ENCODE results near the gene LGMN. TPM values are rescaled to one million over a fixed set of nuclear protein-coding genes. Genes with fewer than 3 reads are reported as not detected.

Gene LGMN
- total and polyA plus RNA-seq, 2 experiments from 2014 or later = 60.0 to 83.5 TPM

GRCh38 chr14:92660571-92660970 is 87.9 kb downstream of the LGMN start:
- Histone ChIP-seq H4K20me1 (replicated peaks; ENCODE audit: insufficient read depth) (no peaks in the 10 kb centered on the region), H3K36me3 (ENCODE audit: insufficient read depth) (no peaks in the 10 kb centered on the region), H3K4me1 (ENCODE audit: insufficient read depth) (no peaks in the 10 kb centered on the region), H3K27me3 (ENCODE audit: insufficient read depth) (no peaks in the 10 kb centered on the region), H3K9me2 (ENCODE audit: insufficient read depth) (no peaks in the 10 kb centered on the region), H3K4me2 (no peak overlapping the region), H3K27ac (ENCODE audit: low read depth) (no peak overlapping the region), H2AFZ (no peak overlapping the region), H3K4me3 (no peak overlapping the region), H3F3A (replicated peaks; ENCODE audit: low read depth) (no peaks in the 10 kb centered on the region), H3K79me2 (replicated peaks; ENCODE audit: insufficient read depth) (no peaks in the 10 kb centered on the region)
- Mint-ChIP-seq H3K4me1 (peaks cover 2% of the 10 kb centered on the region; the same call in 2 of the 3 replicates), H3K4me3 (no peak overlapping the region), H3K27ac (no peak overlapping the region), H3K9me3 (no peaks in the 10 kb centered on the region; the same call in 2 of the 3 replicates), H3K27me3 (ENCODE audit: insufficient read depth, low read depth, poor library complexity) (peaks cover 9% of the 10 kb centered on the region), H3K36me3 (ENCODE audit: low read depth) (no peaks in the 10 kb centered on the region; the same call in 2 of the 3 replicates)
- no peak for TF ChIP-seq CREB1 (CRISPR knock-in tag; IDR thresholded peaks at IDR 0.05; ENCODE audit: low read depth)
- no peak for TF ChIP-seq ZNF462 (CRISPR knock-in tag; IDR thresholded peaks at IDR 0.05)
- no peak for TF ChIP-seq JUNB (IDR thresholded peaks at IDR 0.05; ENCODE audit: unreplicated experiment)
- TF ChIP-seq, protein P1, sequence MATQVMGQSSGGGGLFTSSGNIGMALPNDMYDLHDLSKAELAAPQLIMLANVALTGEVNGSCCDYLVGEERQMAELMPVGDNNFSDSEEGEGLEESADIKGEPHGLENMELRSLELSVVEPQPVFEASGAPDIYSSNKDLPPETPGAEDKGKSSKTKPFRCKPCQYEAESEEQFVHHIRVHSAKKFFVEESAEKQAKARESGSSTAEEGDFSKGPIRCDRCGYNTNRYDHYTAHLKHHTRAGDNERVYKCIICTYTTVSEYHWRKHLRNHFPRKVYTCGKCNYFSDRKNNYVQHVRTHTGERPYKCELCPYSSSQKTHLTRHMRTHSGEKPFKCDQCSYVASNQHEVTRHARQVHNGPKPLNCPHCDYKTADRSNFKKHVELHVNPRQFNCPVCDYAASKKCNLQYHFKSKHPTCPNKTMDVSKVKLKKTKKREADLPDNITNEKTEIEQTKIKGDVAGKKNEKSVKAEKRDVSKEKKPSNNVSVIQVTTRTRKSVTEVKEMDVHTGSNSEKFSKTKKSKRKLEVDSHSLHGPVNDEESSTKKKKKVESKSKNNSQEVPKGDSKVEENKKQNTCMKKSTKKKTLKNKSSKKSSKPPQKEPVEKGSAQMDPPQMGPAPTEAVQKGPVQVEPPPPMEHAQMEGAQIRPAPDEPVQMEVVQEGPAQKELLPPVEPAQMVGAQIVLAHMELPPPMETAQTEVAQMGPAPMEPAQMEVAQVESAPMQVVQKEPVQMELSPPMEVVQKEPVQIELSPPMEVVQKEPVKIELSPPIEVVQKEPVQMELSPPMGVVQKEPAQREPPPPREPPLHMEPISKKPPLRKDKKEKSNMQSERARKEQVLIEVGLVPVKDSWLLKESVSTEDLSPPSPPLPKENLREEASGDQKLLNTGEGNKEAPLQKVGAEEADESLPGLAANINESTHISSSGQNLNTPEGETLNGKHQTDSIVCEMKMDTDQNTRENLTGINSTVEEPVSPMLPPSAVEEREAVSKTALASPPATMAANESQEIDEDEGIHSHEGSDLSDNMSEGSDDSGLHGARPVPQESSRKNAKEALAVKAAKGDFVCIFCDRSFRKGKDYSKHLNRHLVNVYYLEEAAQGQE (IDR thresholded peaks at IDR 0.05; ENCODE audit: unreplicated experiment) = no peak
- TF ChIP-seq, protein P2, sequence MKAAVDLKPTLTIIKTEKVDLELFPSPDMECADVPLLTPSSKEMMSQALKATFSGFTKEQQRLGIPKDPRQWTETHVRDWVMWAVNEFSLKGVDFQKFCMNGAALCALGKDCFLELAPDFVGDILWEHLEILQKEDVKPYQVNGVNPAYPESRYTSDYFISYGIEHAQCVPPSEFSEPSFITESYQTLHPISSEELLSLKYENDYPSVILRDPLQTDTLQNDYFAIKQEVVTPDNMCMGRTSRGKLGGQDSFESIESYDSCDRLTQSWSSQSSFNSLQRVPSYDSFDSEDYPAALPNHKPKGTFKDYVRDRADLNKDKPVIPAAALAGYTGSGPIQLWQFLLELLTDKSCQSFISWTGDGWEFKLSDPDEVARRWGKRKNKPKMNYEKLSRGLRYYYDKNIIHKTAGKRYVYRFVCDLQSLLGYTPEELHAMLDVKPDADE (IDR thresholded peaks at IDR 0.05) = no peak
- no peak for TF ChIP-seq CTCF (conservative IDR thresholded peaks at IDR 0.05; ENCODE audit: low read depth in 2 of 2)
- TF ChIP-seq STAT1 (IDR thresholded peaks at IDR 0.05; ENCODE audit: unreplicated experiment) = no peak
- no peak for TF ChIP-seq ZNF331 (CRISPR knock-in tag; IDR thresholded peaks at IDR 0.05; ENCODE audit: low read depth)
- TF ChIP-seq ZNF114 (CRISPR knock-in tag; IDR thresholded peaks at IDR 0.05) = no peak
- no peak for TF ChIP-seq NANOG (IDR thresholded peaks at IDR 0.05; ENCODE audit: borderline replicate concordance)
- no peak for TF ChIP-seq POLR2AphosphoS5 (IDR thresholded peaks at IDR 0.05; ENCODE audit: low read depth)
- no peak for TF ChIP-seq EZH2 (IDR thresholded peaks at IDR 0.05; ENCODE audit: low read depth, unreplicated experiment)
- DNase-seq (ENCODE audit: low spot score) (no peak), ATAC-seq (no peak)

Data from GM23338 (cell line).